ENCODE results near the gene CGREF1. TPM values are rescaled to one million over a fixed set of nuclear protein-coding genes. Genes with fewer than 3 reads are reported as not detected.

CGREF1 gene
- total RNA-seq, 4 donors from 2014 or later, result 2.3 to 22.9 (median 9.7) TPM

- Histone ChIP-seq H3K36me3 (no peaks in the 10 kb centered on the region), H3K4me3 (no peak overlapping the region), H3K27ac (no peak overlapping the region), H3K27me3 (no peaks in the 10 kb centered on the region), H3K4me1 (no peaks in the 10 kb centered on the region), H3K9me3 (no peaks in the 10 kb centered on the region)
- intact Hi-C loops (cut with DNase I; ENCODE audit: low total_unique reads), result no loop called here
- no peak for DNase-seq
- TF ChIP-seq, protein P1, sequence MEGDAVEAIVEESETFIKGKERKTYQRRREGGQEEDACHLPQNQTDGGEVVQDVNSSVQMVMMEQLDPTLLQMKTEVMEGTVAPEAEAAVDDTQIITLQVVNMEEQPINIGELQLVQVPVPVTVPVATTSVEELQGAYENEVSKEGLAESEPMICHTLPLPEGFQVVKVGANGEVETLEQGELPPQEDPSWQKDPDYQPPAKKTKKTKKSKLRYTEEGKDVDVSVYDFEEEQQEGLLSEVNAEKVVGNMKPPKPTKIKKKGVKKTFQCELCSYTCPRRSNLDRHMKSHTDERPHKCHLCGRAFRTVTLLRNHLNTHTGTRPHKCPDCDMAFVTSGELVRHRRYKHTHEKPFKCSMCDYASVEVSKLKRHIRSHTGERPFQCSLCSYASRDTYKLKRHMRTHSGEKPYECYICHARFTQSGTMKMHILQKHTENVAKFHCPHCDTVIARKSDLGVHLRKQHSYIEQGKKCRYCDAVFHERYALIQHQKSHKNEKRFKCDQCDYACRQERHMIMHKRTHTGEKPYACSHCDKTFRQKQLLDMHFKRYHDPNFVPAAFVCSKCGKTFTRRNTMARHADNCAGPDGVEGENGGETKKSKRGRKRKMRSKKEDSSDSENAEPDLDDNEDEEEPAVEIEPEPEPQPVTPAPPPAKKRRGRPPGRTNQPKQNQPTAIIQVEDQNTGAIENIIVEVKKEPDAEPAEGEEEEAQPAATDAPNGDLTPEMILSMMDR (IDR thresholded peaks at IDR 0.05), result no peak
- no peak for TF ChIP-seq POLR2A (IDR thresholded peaks at IDR 0.05)
These were observed 25.2 kb downstream of the CGREF1 start for GRCh38 chr2:27093430-27094352.

GRCh38 chr2:27092696-27093429 lies 26.1 kb downstream of the CGREF1 start:
- Histone ChIP-seq H3K4me1 (no peaks in the 10 kb centered on the region), H3K9me3 (no peaks in the 10 kb centered on the region), H3K36me3 (no peaks in the 10 kb centered on the region), H3K4me3 (no peak overlapping the region), H3K27me3 (no peaks in the 10 kb centered on the region), H3K27ac (no peak overlapping the region)
- no peak for TF ChIP-seq POLR2A (IDR thresholded peaks at IDR 0.05)
- TF ChIP-seq, protein P1 (IDR thresholded peaks at IDR 0.05), result no peak
- DNase-seq, result no peak
- intact Hi-C loops (cut with DNase I; ENCODE audit: low total_unique reads), result no loop called here

DNA sequence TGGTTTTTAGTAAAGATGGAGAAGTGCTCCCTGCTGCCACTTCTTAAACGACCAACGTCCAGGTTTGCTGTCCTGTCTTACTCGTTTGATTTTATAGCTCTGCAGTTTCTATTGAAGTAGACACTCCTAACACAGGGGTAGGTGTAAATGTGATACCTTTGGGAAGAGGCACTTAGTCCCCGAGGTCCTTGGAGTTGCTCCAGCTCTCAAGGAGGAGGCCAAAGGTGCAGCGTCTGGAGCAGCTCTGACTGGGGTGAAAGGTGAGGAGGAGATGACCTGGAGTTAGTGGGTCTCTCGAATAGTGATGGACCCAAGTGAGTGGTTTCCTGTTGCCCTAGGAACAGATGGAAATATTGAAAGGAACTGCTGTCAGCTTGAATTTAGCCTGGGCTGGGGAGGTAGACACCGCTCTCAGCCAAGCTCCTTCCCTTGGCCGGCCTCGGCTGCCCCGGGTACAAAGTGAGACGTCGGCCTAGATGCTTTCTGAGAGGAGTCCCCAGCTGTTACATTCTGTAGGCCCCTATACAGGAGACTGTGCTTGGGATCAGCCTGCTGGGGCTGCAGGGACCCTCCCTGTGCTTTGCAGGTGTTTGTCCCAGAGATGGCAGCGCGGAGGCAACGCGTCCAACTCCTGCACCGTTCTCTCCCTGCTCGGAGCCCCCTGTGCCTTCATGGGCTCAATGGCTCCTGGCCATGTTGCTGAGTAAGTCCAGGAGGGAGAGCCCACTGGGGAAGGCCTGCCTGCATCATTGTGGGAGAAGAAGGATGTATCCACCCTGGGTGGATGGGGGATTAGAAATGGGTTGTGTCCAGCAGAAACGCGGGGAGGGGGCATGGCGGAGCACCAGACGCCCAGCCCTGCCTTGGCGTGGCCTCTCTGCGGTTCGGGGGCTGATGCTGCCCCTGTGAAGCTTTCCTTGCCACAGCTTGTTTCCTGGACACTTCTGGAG lies 26.9 kb downstream of the CGREF1 start:
- intact Hi-C loops (cut with DNase I; ENCODE audit: low total_unique reads), result no loop called here
- no peak for TF ChIP-seq POLR2A (IDR thresholded peaks at IDR 0.05)
- TF ChIP-seq, protein P1 (IDR thresholded peaks at IDR 0.05), result no peak
- Histone ChIP-seq H3K4me1 (peaks cover 0 to 6% of the 10 kb centered on the region in 2 donors), H3K36me3 (no peaks in the 10 kb centered on the region), H3K27ac (no peak overlapping the region), H3K4me3 (no peak overlapping the region), H3K27me3 (no peaks in the 10 kb centered on the region), H3K9me3 (no peaks in the 10 kb centered on the region)
- no peak for DNase-seq

GRCh38 chr2:27089111-27089954 lies 29.6 kb downstream of the CGREF1 start:
- Histone ChIP-seq H3K4me1 (peaks cover 0 to 12% of the 10 kb centered on the region in 2 donors), H3K27me3 (no peaks in the 10 kb centered on the region), H3K4me3 (no peak overlapping the region), H3K36me3 (no peaks in the 10 kb centered on the region), H3K9me3 (no peaks in the 10 kb centered on the region), H3K27ac (no peak overlapping the region)
- TF ChIP-seq POLR2A (IDR thresholded peaks at IDR 0.05), result no peak
- TF ChIP-seq, protein P1 (IDR thresholded peaks at IDR 0.05), result no peak
- no peak for DNase-seq
- intact Hi-C loops (cut with DNase I; ENCODE audit: low total_unique reads), result no loop called here

Measured in uterus (tissue), 4 donors.